Testis (tissue), 2 donors: ENCODE data around the gene THADA.

Experiments
- POLR2A ChIP-seq: fragments of 450-650 bp; IDR thresholded peaks from one replicate; pipeline ENCODE4 v1.6.1; 2017; ENCODE audit warnings: antibody characterized with exemption, mild to moderate bottlenecking, moderate library complexity
- TF ChIP-seq, protein P1 (sequence below), 3 experiments: fragments of 450-650 bp in 2 of 3; fragments of 200-600 bp in 1 of 3; sonication (generic) in 1 of 3; IDR thresholded peaks; one replicate each; pipeline ENCODE4 v1.5.1; 2016 to 2019; ENCODE audit warnings: antibody characterized with exemption in 3 of 3, mild to moderate bottlenecking in 2 of 3, moderate library complexity in 1 of 3

DNA sequence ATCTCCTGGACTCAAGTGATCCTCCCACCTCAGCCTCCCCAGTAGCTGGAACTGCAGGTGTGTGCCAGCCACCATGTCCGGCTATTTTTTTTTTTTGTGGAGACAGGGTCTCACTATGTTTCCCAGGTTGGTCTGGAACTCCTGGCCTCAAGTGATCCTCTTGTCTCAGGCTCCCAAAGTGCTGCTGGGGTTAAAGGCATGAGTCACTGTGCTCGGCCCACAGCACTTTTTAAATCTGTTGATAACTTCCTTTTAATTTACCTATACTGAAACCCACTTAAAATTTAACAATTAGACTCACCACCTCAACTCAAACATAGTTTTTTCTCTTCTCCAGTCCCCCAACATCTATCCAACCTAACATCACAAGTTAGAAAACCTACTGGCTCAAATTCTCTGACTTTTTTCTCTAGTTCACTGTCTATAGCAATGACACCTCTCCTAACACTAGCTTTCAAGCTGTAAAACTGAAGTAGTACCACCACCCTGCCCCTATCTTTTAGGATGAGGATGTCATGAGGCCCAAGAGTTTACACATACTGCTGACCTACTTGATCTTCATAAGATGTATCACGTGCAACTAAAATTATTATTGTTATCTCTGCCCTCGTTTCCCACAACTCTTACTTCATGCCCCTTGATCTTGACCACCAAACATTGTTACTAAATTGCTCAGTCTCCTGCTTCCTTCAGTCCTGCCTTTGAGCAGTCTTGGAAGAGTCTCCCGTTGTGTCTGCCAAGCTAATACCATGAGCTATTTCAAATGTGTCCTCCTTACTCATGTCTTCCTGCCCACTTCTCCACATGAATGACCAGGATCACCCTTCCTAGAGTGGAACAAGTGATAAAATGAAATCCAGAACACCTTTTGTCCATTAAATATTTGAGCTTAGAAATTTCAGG, 227.1 kb downstream of the THADA start:
- TF ChIP-seq, protein P1, sequence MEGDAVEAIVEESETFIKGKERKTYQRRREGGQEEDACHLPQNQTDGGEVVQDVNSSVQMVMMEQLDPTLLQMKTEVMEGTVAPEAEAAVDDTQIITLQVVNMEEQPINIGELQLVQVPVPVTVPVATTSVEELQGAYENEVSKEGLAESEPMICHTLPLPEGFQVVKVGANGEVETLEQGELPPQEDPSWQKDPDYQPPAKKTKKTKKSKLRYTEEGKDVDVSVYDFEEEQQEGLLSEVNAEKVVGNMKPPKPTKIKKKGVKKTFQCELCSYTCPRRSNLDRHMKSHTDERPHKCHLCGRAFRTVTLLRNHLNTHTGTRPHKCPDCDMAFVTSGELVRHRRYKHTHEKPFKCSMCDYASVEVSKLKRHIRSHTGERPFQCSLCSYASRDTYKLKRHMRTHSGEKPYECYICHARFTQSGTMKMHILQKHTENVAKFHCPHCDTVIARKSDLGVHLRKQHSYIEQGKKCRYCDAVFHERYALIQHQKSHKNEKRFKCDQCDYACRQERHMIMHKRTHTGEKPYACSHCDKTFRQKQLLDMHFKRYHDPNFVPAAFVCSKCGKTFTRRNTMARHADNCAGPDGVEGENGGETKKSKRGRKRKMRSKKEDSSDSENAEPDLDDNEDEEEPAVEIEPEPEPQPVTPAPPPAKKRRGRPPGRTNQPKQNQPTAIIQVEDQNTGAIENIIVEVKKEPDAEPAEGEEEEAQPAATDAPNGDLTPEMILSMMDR (IDR thresholded peaks at IDR 0.05) = no peak
- TF ChIP-seq POLR2A = no peak
